Liver (tissue), 3 donors: ENCODE data around the gene SKIC8.

ENCODE experiments used
- EGR1 ChIP-seq, 2 donors: IDR thresholded peaks; 2 replicates each; pipeline ENCODE4 v1.6.1; 2016 to 2018; ENCODE audit warnings: antibody characterized with exemption in 2 of 2, low read depth in 2 of 2
- HNF4A ChIP-seq, 2 donors: conservative IDR thresholded peaks; 2 replicates each; pipeline ENCODE4 v1.6.1; 2016; ENCODE audit warnings: antibody characterized with exemption in 2 of 2, mild to moderate bottlenecking in 2 of 2
- JUND ChIP-seq, 2 donors: IDR thresholded peaks; 2 replicates each; pipeline ENCODE4 v1.6.1; 2016; ENCODE audit warnings: antibody characterized with exemption in 2 of 2
- NR2F2 ChIP-seq: IDR thresholded peaks from 2 replicates; pipeline ENCODE4 v1.6.1; 2016; ENCODE audit warnings: antibody characterized with exemption
- RAD21 ChIP-seq, 2 donors: IDR thresholded peaks; 2 replicates each; pipeline ENCODE4 v1.6.1; 2016; ENCODE audit warnings: antibody characterized with exemption in 2 of 2, mild to moderate bottlenecking in 2 of 2
- RXRA ChIP-seq, 2 donors: IDR thresholded peaks; 2 replicates each; pipeline ENCODE4 v1.6.1; 2017 to 2018; ENCODE audit warnings: antibody characterized with exemption in 2 of 2, mild to moderate bottlenecking in 1 of 2
- SP1 ChIP-seq: IDR thresholded peaks from 2 replicates; pipeline ENCODE4 v1.6.1; 2018; ENCODE audit warnings: antibody characterized with exemption, mild to moderate bottlenecking
- TAF1 ChIP-seq: conservative IDR thresholded peaks from 2 replicates; pipeline ENCODE4 v1.6.1; 2016; ENCODE audit warnings: antibody characterized with exemption, mild to moderate bottlenecking
- TF ChIP-seq, protein P1 (sequence below): IDR thresholded peaks from 2 replicates; pipeline ENCODE4 v1.6.1; 2016; ENCODE audit warnings: antibody characterized with exemption, mild to moderate bottlenecking
- TF ChIP-seq, protein P2 (sequence below): fragments of 150-350 bp; IDR thresholded peaks from 2 replicates; pipeline ENCODE4 v1.5.1; 2017; ENCODE audit warnings: improper control_type of control experiment, low read depth, low read length; ENCODE audit not compliant: missing input control
- TF ChIP-seq, protein P3 (sequence below): IDR thresholded peaks from 2 replicates; pipeline ENCODE4 v1.6.1; 2016; ENCODE audit warnings: antibody characterized with exemption
- TF ChIP-seq, protein P4 (sequence below): IDR thresholded peaks from 2 replicates; pipeline ENCODE4 v1.6.1; 2016; ENCODE audit warnings: antibody characterized with exemption
- donor health status: healthy.
- donor health status: healthy.

DNA sequence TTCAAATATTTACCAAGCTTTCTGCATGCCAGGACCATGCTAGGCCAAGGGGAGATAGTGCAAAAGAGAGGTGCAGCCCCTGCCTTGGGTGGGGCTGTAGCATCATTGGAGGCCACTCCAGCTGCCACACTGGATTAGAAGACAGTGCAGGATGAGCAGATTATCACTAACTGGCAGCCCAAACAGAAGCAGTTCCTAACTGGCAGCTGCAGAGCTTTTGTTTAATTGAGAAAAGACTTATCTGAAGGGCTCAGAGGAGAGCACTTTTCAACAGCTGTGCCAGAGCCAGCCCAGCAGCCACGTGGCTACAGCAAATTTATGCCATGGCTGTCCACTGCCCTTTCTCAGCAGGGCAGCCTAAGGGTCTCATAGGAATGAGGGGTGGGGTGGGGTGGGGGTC is 51.5 kb downstream of the SKIC8 start:
- TF ChIP-seq, protein P1, sequence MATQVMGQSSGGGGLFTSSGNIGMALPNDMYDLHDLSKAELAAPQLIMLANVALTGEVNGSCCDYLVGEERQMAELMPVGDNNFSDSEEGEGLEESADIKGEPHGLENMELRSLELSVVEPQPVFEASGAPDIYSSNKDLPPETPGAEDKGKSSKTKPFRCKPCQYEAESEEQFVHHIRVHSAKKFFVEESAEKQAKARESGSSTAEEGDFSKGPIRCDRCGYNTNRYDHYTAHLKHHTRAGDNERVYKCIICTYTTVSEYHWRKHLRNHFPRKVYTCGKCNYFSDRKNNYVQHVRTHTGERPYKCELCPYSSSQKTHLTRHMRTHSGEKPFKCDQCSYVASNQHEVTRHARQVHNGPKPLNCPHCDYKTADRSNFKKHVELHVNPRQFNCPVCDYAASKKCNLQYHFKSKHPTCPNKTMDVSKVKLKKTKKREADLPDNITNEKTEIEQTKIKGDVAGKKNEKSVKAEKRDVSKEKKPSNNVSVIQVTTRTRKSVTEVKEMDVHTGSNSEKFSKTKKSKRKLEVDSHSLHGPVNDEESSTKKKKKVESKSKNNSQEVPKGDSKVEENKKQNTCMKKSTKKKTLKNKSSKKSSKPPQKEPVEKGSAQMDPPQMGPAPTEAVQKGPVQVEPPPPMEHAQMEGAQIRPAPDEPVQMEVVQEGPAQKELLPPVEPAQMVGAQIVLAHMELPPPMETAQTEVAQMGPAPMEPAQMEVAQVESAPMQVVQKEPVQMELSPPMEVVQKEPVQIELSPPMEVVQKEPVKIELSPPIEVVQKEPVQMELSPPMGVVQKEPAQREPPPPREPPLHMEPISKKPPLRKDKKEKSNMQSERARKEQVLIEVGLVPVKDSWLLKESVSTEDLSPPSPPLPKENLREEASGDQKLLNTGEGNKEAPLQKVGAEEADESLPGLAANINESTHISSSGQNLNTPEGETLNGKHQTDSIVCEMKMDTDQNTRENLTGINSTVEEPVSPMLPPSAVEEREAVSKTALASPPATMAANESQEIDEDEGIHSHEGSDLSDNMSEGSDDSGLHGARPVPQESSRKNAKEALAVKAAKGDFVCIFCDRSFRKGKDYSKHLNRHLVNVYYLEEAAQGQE, result no peak
- TF ChIP-seq, protein P2, sequence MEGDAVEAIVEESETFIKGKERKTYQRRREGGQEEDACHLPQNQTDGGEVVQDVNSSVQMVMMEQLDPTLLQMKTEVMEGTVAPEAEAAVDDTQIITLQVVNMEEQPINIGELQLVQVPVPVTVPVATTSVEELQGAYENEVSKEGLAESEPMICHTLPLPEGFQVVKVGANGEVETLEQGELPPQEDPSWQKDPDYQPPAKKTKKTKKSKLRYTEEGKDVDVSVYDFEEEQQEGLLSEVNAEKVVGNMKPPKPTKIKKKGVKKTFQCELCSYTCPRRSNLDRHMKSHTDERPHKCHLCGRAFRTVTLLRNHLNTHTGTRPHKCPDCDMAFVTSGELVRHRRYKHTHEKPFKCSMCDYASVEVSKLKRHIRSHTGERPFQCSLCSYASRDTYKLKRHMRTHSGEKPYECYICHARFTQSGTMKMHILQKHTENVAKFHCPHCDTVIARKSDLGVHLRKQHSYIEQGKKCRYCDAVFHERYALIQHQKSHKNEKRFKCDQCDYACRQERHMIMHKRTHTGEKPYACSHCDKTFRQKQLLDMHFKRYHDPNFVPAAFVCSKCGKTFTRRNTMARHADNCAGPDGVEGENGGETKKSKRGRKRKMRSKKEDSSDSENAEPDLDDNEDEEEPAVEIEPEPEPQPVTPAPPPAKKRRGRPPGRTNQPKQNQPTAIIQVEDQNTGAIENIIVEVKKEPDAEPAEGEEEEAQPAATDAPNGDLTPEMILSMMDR, result no peak
- TF ChIP-seq, protein P3, sequence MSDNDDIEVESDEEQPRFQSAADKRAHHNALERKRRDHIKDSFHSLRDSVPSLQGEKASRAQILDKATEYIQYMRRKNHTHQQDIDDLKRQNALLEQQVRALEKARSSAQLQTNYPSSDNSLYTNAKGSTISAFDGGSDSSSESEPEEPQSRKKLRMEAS, result no peak
- TF ChIP-seq JUND (IDR thresholded peaks at IDR 0.05), result no peak
- TF ChIP-seq HNF4A (conservative IDR thresholded peaks at IDR 0.05), result no peak
- TF ChIP-seq TAF1, result no peak
- TF ChIP-seq SP1, result no peak
- TF ChIP-seq, protein P4, sequence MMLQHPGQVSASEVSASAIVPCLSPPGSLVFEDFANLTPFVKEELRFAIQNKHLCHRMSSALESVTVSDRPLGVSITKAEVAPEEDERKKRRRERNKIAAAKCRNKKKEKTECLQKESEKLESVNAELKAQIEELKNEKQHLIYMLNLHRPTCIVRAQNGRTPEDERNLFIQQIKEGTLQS, result no peak
- TF ChIP-seq EGR1 (IDR thresholded peaks at IDR 0.05; ENCODE audit: low read depth in 2 of 2), result no peak
- no peak for TF ChIP-seq RAD21 (IDR thresholded peaks at IDR 0.05)
- no peak for TF ChIP-seq NR2F2
- TF ChIP-seq RXRA (IDR thresholded peaks at IDR 0.05), result no peak
